Ovary (tissue), 9 donors: ENCODE results near the gene CEMIP. TPM values are rescaled to one million over a fixed set of nuclear protein-coding genes. Genes with fewer than 3 reads are reported as not detected.
A peak's percentile ranks its signal among the peaks of the same experiment; 100 is the strongest.

Experiments
- DNase-seq, 5 donors: peaks; one replicate each; pipeline ENCODE4 v3.0.0-alpha.2; 2019 to 2020
- H3K27ac ChIP-seq, 2 donors: fragments of 200-600 bp; one replicate each; pipeline versions ENCODE4 v1.5.1 to v1.8.0; 2019 to 2022
- H3K27me3 ChIP-seq: fragments of 200-600 bp; one replicate; pipeline ENCODE4 v1.8.0; 2022
- H3K36me3 ChIP-seq: fragments of 200-600 bp; sonication (generic); one replicate; pipeline ENCODE4 v1.5.1; 2019
- H3K4me1 ChIP-seq: one replicate; pipeline ENCODE4 v1.8.1; 2013; ENCODE audit warnings: mild to moderate bottlenecking, moderate library complexity; ENCODE audit not compliant: insufficient read depth
- H3K4me3 ChIP-seq: fragments of 200-600 bp; sonication (generic); one replicate; pipeline ENCODE4 v1.5.1; 2017
- H3K9me3 ChIP-seq, 2 donors: fragments of 200-600 bp in 1 of 2; sonication (generic) in 1 of 2; one replicate each; pipeline versions ENCODE4 v1.5.1 to v1.8.1; 2013 to 2019; ENCODE audit warnings: mild to moderate bottlenecking in 1 of 2, moderate library complexity in 1 of 2
- EP300 ChIP-seq: sonication (generic); formaldehyde crosslinking; IDR thresholded peaks from one replicate; pipeline ENCODE4 v1.6.1; 2017; ENCODE audit warnings: antibody characterized with exemption
- POLR2A ChIP-seq: fragments of 450-650 bp; IDR thresholded peaks from one replicate; pipeline ENCODE4 v1.6.1; 2017; ENCODE audit warnings: antibody characterized with exemption, mild to moderate bottlenecking, moderate library complexity
- WGBS, 3 donors: extraction: QIAGEN DNeasy Blood & Tissue Kit in 1 of 3; methylation state at CpG; one replicate each; pipeline versions ENCODE4 v1.1.5 to v1.1.7; 2013 to 2017; 5-methylcytosine and 5-hydroxymethylcytosine counted together
- intact Hi-C, 4 donors: fragments of 100-400 bp; cut with DNase I; formaldehyde crosslinking; loops; one replicate each; pipeline versions ENCODE4 v1.11.0 to v1.15.1; 2022 to 2023
- polyA plus RNA-seq, 2 donors: library from polyadenylated mRNA; stranded (reverse); fragments of 200-250 nt in 1 of 2; fragments of 350-450 nt in 1 of 2; fragmentation: Illumina TruSeq in 1 of 2; extraction: RNeasy Lipid Tissue Mini Kit (QIAGEN cat#74804) in 1 of 2; gene quantifications; one replicate each; pipeline ENCODE4 v1.2.3, GENCODE V29; 2013 to 2014
- total RNA-seq, 7 donors: library from RNA; depleted of rRNA in 2 of 7; stranded (reverse); fragments of >200 nt in 2 of 7; fragmentation: NEBNext Ultra II Directional in 3 of 7; extraction: Animal tissue kit (Norgen Biotek cat#: 25700) in 3 of 7; gene quantifications; one replicate each; pipeline versions ENCODE4 v1.1.0 to v1.2.4, GENCODE V29; 2016 to 2023
- TF ChIP-seq, protein P1 (sequence below), 3 donors: fragments of 450-650 bp in 2 of 3; fragments of 200-600 bp in 1 of 3; IDR thresholded peaks; one replicate each; pipeline versions ENCODE4 v1.5.1 to v1.8.0; 2016 to 2022; ENCODE audit warnings: antibody characterized with exemption in 3 of 3, mild to moderate bottlenecking in 1 of 3
- donor health status: DM: no; HTN: no; CAD: no; lungs with moderate emphysema.
- donor health status: DM: no; HTN: no; CAD: no.
- donor health status: Bipolar disorder and iron deficiency.
- donor health status: DM: yes; HTN: yes; CAD: no.
- donor health status: DM: no; HTN: no; CAD: no.
- donor health status: DM: yes; HTN: yes; CAD: no.

CEMIP gene
- total and polyA plus RNA-seq, 9 donors, result 2.2 to 12.3 (median 4.7) TPM

DNA sequence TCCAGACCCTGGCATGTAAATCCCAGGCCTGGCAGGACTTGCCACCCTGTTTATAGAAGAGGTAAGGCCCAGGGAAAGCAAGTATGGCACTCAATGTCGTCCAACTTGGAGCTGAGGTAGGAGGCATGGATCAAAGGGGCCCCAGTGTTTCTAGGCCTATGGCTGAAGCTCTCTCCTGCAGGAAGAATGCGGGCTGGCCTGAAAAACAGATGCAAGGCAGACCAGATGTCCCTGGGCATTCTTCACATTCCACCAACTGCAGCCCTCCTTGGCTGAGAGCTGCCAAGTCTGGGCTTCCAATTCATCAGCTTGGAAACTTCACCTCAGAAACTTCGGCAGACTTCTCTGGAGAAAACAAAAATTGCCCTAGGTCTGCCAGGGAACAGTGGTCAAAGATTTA, 188.3 kb downstream of the CEMIP start:
- Histone ChIP-seq H3K27ac (no peak overlapping the region), H3K36me3 (no peaks in the 10 kb centered on the region), H3K4me3 (no peak overlapping the region), H3K27me3 (no peaks in the 10 kb centered on the region), H3K9me3 (no peaks in the 10 kb centered on the region), H3K4me1 (peaks cover 3% of the 10 kb centered on the region)
- 5 to 13% (median 13%) methylated on average over 3 of the region's 3 CpGs for WGBS, 3 donors
- TF ChIP-seq, protein P1, sequence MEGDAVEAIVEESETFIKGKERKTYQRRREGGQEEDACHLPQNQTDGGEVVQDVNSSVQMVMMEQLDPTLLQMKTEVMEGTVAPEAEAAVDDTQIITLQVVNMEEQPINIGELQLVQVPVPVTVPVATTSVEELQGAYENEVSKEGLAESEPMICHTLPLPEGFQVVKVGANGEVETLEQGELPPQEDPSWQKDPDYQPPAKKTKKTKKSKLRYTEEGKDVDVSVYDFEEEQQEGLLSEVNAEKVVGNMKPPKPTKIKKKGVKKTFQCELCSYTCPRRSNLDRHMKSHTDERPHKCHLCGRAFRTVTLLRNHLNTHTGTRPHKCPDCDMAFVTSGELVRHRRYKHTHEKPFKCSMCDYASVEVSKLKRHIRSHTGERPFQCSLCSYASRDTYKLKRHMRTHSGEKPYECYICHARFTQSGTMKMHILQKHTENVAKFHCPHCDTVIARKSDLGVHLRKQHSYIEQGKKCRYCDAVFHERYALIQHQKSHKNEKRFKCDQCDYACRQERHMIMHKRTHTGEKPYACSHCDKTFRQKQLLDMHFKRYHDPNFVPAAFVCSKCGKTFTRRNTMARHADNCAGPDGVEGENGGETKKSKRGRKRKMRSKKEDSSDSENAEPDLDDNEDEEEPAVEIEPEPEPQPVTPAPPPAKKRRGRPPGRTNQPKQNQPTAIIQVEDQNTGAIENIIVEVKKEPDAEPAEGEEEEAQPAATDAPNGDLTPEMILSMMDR (IDR thresholded peaks at IDR 0.05), result no peak
- TF ChIP-seq POLR2A, result no peak
- no peak for TF ChIP-seq EP300
- DNase-seq, result peak in 1 of 5 donors; percentile 31
- intact Hi-C loops, result loop anchor here in 3 of 4 donors (5.0 to 10.0 kb wide), 4 partner anchors 183 to 510 kb away; partner anchors contain the start of gene CEMIP (in 2 of the 3)

DNA sequence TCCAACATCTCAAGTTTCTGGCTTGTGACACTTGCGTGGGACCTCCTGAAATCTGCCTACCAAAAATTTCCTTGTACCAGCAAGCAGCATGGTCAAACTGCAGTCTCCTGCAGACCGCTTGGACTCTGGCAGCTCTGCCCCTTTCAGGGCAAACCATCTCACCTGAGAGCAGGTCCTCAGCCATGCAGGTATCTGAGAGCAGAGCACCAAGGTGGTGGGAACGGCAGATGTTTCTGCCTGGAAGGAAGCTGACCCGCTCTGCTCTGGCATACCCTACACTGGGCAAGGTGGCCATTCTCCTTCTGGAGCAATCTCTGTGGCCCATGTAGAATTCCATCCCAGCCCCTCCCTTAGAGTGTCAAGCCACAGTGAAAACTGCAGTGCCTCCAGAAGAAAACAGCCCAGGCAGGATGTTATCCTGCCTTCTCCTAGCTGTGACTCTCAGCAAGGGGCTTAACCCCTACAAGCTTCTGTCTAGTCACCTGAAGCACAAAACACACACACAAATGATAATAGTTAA, 188.9 kb downstream of the CEMIP start:
- Histone ChIP-seq H3K4me3 (no peak overlapping the region), H3K36me3 (no peaks in the 10 kb centered on the region), H3K27me3 (no peaks in the 10 kb centered on the region), H3K27ac (no peak overlapping the region), H3K4me1 (peaks cover 3% of the 10 kb centered on the region), H3K9me3 (no peaks in the 10 kb centered on the region)
- no peak for DNase-seq
- 92 to 96% (median 94%) methylated on average over 4 of the region's 4 CpGs for WGBS, 3 donors
- intact Hi-C loops, result loop anchor here in 3 of 4 donors (5.0 to 10.0 kb wide), 4 partner anchors 183 to 511 kb away; partner anchors contain the start of gene CEMIP (in 2 of the 3)
- TF ChIP-seq, protein P1 (IDR thresholded peaks at IDR 0.05), result no peak
- TF ChIP-seq EP300 (no peak), POLR2A (no peak)

DNA sequence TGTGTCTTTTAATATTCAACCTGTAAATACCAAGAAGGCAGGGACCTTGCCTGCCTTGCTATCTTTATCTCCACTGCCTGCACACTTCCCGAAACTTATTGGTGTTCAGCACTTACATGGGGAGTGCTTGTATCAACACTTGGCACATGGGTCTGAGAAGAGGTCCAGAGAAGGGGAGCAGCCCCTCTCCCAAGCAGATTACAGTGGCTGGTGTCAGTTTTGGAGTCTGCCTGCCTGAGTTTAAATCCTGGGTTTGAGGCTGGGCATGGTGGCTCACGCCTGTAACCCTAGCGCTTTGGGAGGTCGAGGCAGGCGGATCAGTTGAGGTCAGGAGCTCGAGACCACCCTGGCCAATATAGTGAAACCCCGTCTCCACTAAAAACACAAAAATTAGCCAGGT, 190.1 kb downstream of the CEMIP start:
- no peak for TF ChIP-seq POLR2A
- TF ChIP-seq EP300, result no peak
- TF ChIP-seq, protein P1 (IDR thresholded peaks at IDR 0.05), result no peak
- WGBS, 3 donors, result 86 to 92% (median 89%) methylated on average over 7 of the region's 7 CpGs
- intact Hi-C loops, result loop anchor here in 3 of 4 donors (5.0 to 10.0 kb wide), 4 partner anchors 185 to 512 kb away; partner anchors contain the start of gene CEMIP (in 2 of the 3)

DNA sequence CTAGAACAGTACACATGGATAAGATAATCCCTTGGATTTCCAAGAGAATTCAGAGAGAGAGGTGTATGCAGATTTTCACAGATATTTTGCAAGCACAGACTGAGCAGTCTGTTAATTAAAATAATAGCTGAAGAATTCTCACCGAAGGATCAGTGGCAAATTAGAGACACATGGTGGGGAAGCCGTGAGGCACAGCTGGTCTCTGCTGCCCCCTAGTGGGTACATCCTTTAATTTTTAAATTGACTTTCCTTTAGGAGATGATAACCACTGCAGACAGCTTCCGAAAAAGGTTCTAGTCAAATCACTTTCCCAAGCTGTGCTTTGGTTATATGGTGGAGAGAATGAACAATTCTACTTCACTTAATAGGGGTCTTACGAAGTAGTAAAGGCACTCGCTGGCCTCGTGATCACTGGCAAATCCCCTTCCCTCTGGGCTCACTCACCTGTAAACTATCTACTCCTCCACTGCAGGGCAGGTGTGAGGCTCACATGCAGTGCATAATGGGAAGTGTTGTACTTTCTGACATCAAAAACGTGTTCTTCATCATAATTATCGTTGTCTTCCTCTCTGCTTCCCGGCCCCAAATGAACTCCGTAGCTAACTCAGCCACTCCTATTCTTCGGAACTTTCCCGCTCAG, 191.0 kb downstream of the CEMIP start:
- WGBS, 3 donors, result 51 to 56% (median 54%) methylated on average over 12 of the region's 12 CpGs
- Histone ChIP-seq H3K27ac (no peak overlapping the region), H3K27me3 (no peaks in the 10 kb centered on the region), H3K4me3 (no peak overlapping the region), H3K9me3 (no peaks in the 10 kb centered on the region), H3K36me3 (no peaks in the 10 kb centered on the region), H3K4me1 (peaks cover 5% of the 10 kb centered on the region)
- no peak for TF ChIP-seq POLR2A
- TF ChIP-seq, protein P1 (IDR thresholded peaks at IDR 0.05), result peak; percentile 55 to 96 (median 88)
- no peak for TF ChIP-seq EP300
- peak; percentile 55 to 71 (median 69) for DNase-seq
- intact Hi-C loops, result loop anchor here in 2 of 4 donors (5.0 to 10.0 kb wide), 4 partner anchors 185 to 518 kb away; no protein-coding TSS in a partner anchor

More for the DNA sequence above, 190.1 kb downstream of the CEMIP start:
- Histone ChIP-seq H3K4me1 (peaks cover 5% of the 10 kb centered on the region), H3K9me3 (no peaks in the 10 kb centered on the region), H3K27me3 (no peaks in the 10 kb centered on the region), H3K4me3 (no peak overlapping the region), H3K36me3 (no peaks in the 10 kb centered on the region), H3K27ac (no peak overlapping the region)
- no peak for DNase-seq
